Panc1 (cell line): ENCODE data around the gene DCD. TPM values are rescaled to one million over a fixed set of nuclear protein-coding genes. Genes with fewer than 3 reads are reported as not detected.

ENCODE experiments used
- ATAC-seq: fragments of 200-7000 bp; cut with Tn5 transposase; 2 replicates; pipeline ENCODE4 v1.9.1; 2020; ENCODE audit warnings: mild to moderate bottlenecking, moderate library complexity
- BruUV-seq: library from RNA; stranded (reverse); fragments of 400-500 nt; replicated peaks from 2 replicates; lab custom pipeline; 2021; lab: Mats Ljungman, UMichigan
- CTCF ChIA-PET: fragments of 300-600 bp; sonication (Branson Sonifier 250); formaldehyde crosslinking; loops from one replicate; lab custom pipeline; 2022; ENCODE audit warnings: antibody characterized with exemption; lab: Charles Lee
- POLR2A ChIA-PET: fragments of 300-600 bp; sonication (Branson Sonifier 250); formaldehyde crosslinking; loops from one replicate; lab custom pipeline; 2022; ENCODE audit warnings: antibody characterized with exemption; lab: Charles Lee
- DNase-seq: peaks from one replicate; pipeline ENCODE4 v3.0.0-alpha.2; 2010; ENCODE audit warnings: low read depth, low spot score
- H3K27ac ChIP-seq: 2 replicates; pipeline ENCODE4 v1.5.1; 2011; ENCODE audit warnings: mild to moderate bottlenecking, low read length, inconsistent platforms
- H3K27me3 ChIP-seq: fragments of 200-500 bp; sonication (Bioruptor generic); 2 replicates; pipeline ENCODE4 v1.6.0; 2014; ENCODE audit warnings: low read length, inconsistent platforms; ENCODE audit not compliant: control insufficient read depth, insufficient read depth
- H3K36me3 ChIP-seq: fragments of 200-500 bp; sonication (Bioruptor generic); 2 replicates; pipeline ENCODE4 v1.5.1; 2014; ENCODE audit warnings: inconsistent platforms, mild to moderate bottlenecking, low read length, moderate library complexity; ENCODE audit not compliant: control insufficient read depth, insufficient read depth
- H3K4me1 ChIP-seq: 2 replicates; pipeline ENCODE4 v1.5.1; 2011; ENCODE audit warnings: inconsistent platforms, mild to moderate bottlenecking, low read length, moderate library complexity; ENCODE audit not compliant: control insufficient read depth, insufficient read depth
- H3K4me3 ChIP-seq, 2 experiments: 2 replicates each; pipeline ENCODE4 v1.5.1; 2011 to 2012; ENCODE audit warnings: low read depth in 2 of 2, low read length in 2 of 2, mild to moderate bottlenecking in 2 of 2, inconsistent platforms in 1 of 2, moderate library complexity in 1 of 2
- H3K9me3 ChIP-seq: fragments of 200-500 bp; sonication (Bioruptor generic); 2 replicates; pipeline ENCODE4 v1.5.1; 2014; ENCODE audit warnings: low read depth, mild to moderate bottlenecking, inconsistent platforms, low read length, moderate library complexity; ENCODE audit not compliant: control insufficient read depth, insufficient read depth
- POLR2AphosphoS5 ChIP-seq: IDR thresholded peaks from 2 replicates; pipeline ENCODE4 v1.6.1; 2012; ENCODE audit warnings: mild to moderate bottlenecking, low read depth, low read length, moderate library complexity
- SIN3A ChIP-seq: IDR thresholded peaks from 2 replicates; pipeline ENCODE4 v1.6.1; 2012; ENCODE audit warnings: low read depth, mild to moderate bottlenecking, low read length, moderate library complexity, borderline replicate concordance; ENCODE audit not compliant: insufficient read depth
- TCF7L2 ChIP-seq: IDR thresholded peaks from 2 replicates; pipeline ENCODE4 v1.6.1; 2011; ENCODE audit warnings: mild to moderate bottlenecking, low read depth, low read length, inconsistent platforms
- in situ Hi-C: cut with HindIII; loops from 2 replicates; pipeline ENCODE4 v1.10.0; 2016; ENCODE audit warnings: low sequenced_read_pairs, low pct_unique_long_range_greater_than_20kb
- intact Hi-C: fragments of 100-400 bp; cut with micrococcal nuclease; formaldehyde crosslinking; loops from one replicate; pipeline ENCODE4 v1.10.0; 2022; ENCODE audit not compliant: unreplicated experiment
- total RNA-seq: library from RNA; stranded (reverse); gene quantifications from one replicate; pipeline ENCODE4 v1.2.1, GENCODE V29; 2021; ENCODE audit not compliant: unreplicated experiment
- TF ChIP-seq, protein P1 (sequence below), 2 experiments: IDR thresholded peaks; 2 replicates each; pipeline ENCODE4 v1.6.1; 2011 to 2012; ENCODE audit warnings: low read depth in 2 of 2, control low read depth in 1 of 2, low read length in 1 of 2, mild to moderate bottlenecking in 1 of 2, moderate library complexity in 1 of 2; ENCODE audit not compliant: insufficient read depth in 1 of 2
- TF ChIP-seq, protein P2 (sequence below): fragments of 450-650 bp; IDR thresholded peaks from 2 replicates; pipeline ENCODE4 v1.5.1; 2017; ENCODE audit warnings: mild to moderate bottlenecking

Gene DCD
- total RNA-seq, 1 experiment from 2014 or later, result not detected

DNA sequence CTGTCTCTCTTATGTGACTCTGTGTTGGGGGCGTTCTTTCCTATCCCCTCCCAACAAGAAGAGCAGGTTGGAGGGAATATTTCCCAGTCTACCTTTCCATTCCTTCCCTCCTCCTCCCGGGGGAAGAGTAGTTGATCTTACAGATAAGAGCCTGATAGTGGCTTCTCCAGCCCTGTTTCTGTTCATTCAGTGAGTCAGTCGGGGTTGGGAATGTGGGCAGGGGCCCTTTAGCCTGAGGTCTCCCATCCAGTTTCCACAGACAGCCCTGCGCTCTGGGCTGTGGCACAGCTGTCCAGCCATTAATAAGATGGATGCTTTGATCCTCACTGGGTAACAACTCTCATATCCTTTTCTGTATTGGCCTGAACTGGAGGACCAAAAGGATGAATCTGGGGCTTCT, 41.6 kb downstream of the DCD start:
- in situ Hi-C loops, result no loop called here
- no peaks in the 10 kb centered on the region for H3K9me3 ChIP-seq
- H3K27ac ChIP-seq, result no peak overlapping the region
- H3K36me3 ChIP-seq, result no peaks in the 10 kb centered on the region
- no peak overlapping the region for H3K4me3 ChIP-seq
- POLR2A ChIA-PET, result no interaction called here
- intact Hi-C loops, result no loop called here
- ATAC-seq, result no peak
- peaks cover 10% of the 10 kb centered on the region for H3K27me3 ChIP-seq
- CTCF ChIA-PET, result interaction anchor here (1.0 kb wide), 1 partner anchor 10 kb away, joined by 3 read pairs; no protein-coding TSS in a partner anchor
- no TSS peak for BruUV-seq
- TF ChIP-seq, protein P1, sequence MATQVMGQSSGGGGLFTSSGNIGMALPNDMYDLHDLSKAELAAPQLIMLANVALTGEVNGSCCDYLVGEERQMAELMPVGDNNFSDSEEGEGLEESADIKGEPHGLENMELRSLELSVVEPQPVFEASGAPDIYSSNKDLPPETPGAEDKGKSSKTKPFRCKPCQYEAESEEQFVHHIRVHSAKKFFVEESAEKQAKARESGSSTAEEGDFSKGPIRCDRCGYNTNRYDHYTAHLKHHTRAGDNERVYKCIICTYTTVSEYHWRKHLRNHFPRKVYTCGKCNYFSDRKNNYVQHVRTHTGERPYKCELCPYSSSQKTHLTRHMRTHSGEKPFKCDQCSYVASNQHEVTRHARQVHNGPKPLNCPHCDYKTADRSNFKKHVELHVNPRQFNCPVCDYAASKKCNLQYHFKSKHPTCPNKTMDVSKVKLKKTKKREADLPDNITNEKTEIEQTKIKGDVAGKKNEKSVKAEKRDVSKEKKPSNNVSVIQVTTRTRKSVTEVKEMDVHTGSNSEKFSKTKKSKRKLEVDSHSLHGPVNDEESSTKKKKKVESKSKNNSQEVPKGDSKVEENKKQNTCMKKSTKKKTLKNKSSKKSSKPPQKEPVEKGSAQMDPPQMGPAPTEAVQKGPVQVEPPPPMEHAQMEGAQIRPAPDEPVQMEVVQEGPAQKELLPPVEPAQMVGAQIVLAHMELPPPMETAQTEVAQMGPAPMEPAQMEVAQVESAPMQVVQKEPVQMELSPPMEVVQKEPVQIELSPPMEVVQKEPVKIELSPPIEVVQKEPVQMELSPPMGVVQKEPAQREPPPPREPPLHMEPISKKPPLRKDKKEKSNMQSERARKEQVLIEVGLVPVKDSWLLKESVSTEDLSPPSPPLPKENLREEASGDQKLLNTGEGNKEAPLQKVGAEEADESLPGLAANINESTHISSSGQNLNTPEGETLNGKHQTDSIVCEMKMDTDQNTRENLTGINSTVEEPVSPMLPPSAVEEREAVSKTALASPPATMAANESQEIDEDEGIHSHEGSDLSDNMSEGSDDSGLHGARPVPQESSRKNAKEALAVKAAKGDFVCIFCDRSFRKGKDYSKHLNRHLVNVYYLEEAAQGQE (IDR thresholded peaks at IDR 0.05; ENCODE audit: insufficient read depth in 1 of 2, low read depth in 2 of 2, low read length in 1 of 2), result no peak
- no peak for TF ChIP-seq POLR2AphosphoS5
- TF ChIP-seq TCF7L2, result no peak
- TF ChIP-seq, protein P2, sequence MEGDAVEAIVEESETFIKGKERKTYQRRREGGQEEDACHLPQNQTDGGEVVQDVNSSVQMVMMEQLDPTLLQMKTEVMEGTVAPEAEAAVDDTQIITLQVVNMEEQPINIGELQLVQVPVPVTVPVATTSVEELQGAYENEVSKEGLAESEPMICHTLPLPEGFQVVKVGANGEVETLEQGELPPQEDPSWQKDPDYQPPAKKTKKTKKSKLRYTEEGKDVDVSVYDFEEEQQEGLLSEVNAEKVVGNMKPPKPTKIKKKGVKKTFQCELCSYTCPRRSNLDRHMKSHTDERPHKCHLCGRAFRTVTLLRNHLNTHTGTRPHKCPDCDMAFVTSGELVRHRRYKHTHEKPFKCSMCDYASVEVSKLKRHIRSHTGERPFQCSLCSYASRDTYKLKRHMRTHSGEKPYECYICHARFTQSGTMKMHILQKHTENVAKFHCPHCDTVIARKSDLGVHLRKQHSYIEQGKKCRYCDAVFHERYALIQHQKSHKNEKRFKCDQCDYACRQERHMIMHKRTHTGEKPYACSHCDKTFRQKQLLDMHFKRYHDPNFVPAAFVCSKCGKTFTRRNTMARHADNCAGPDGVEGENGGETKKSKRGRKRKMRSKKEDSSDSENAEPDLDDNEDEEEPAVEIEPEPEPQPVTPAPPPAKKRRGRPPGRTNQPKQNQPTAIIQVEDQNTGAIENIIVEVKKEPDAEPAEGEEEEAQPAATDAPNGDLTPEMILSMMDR, result no peak
- DNase-seq, result no peak
- no peaks in the 10 kb centered on the region for H3K4me1 ChIP-seq

DNA sequence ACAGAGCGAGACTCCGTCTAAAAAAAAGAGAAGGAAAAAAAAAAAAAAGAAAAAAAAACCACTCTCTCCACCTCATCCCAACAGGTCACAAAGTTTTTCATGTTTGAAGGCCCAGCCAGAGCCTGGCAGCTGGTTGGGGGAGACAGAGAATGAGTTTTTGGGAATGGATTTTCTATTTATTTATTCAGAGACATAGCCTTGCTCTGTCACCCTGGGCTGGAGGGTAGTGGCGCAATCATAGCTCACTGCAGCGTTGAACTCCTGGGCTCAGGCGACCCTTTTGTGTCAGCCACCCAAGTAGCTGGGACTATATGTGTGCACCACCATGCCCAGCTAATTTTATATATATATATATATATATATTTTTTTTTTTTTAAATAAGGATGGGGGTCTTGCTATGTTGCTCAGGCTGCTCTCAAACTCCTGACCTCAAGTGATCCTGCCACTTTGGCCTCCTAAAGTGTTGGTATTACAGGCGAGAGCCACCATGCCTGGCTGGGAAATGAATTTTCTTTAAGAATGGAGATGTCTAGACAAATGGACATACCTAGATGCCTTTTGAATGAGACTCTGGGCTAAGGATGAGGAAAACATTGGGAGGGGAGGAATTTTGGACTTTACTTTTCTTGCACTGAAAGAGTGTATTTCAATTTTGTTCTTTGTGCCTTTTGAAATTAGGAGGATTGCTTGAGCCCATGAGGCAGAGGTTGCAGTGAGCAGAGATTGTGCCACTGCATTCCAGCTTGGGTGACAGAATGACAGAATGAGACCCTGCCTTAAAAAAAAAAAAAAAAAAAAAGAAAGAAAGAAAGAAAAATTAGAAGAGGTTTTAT, 42.8 kb downstream of the DCD start:
- BruUV-seq, result no TSS peak
- ATAC-seq (no peak), DNase-seq (no peak)
- ChIA-PET POLR2A (no interaction called here), CTCF (interaction anchor here (1.0 kb wide), 1 partner anchor 31 kb away, joined by 5 read pairs; no protein-coding TSS in a partner anchor)
- H3K4me1 ChIP-seq, result no peaks in the 10 kb centered on the region
- in situ Hi-C loops (no loop called here), intact Hi-C loops (no loop called here)
- TF ChIP-seq, protein P1 (IDR thresholded peaks at IDR 0.05; ENCODE audit: insufficient read depth in 1 of 2, low read depth in 2 of 2, low read length in 1 of 2), result no peak
- TF ChIP-seq TCF7L2 (no peak), SIN3A (no peak), POLR2AphosphoS5 (no peak)
- TF ChIP-seq, protein P2, result no peak
- no peaks in the 10 kb centered on the region for H3K9me3 ChIP-seq
- H3K4me3 ChIP-seq, result no peak overlapping the region
- H3K27ac ChIP-seq, result no peak overlapping the region
- H3K36me3 ChIP-seq, result no peaks in the 10 kb centered on the region
- H3K27me3 ChIP-seq, result peaks cover 8% of the 10 kb centered on the region
